Epithelial cell of esophagus (primary cell): ENCODE measurements around the gene MAN1A2.

ENCODE experiments used
- DNase-seq: peaks from one replicate; pipeline ENCODE4 v3.0.0; 2010; ENCODE audit warnings: low read depth
- H3K4me3 ChIP-seq: 2 replicates; pipeline ENCODE4 v1.5.1; 2011; ENCODE audit warnings: mild to moderate bottlenecking, low read length, control low read depth
- CTCF ChIP-seq: IDR thresholded peaks from 2 replicates; pipeline ENCODE4 v1.5.1; 2011; ENCODE audit warnings: low read depth, mild to moderate bottlenecking, low read length, control low read depth, inconsistent platforms; ENCODE audit not compliant: insufficient read depth; ENCODE audit errors: missing control alignments

The MAN1A2 gene

GRCh38 chr1:117564227-117565075 is 197.2 kb downstream of the MAN1A2 start:
- no peak overlapping the region for H3K4me3 ChIP-seq
- no peak for TF ChIP-seq CTCF
- no peak for DNase-seq

GRCh38 chr1:117565076-117565556 is 197.9 kb downstream of the MAN1A2 start:
- no peak for DNase-seq
- H3K4me3 ChIP-seq = no peak overlapping the region
- TF ChIP-seq CTCF = no peak

- H3K4me3 ChIP-seq = no peak overlapping the region
- TF ChIP-seq CTCF = no peak
- no peak for DNase-seq
Observed at GRCh38 chr1:117565745-117566455, 198.7 kb downstream of the MAN1A2 start.

- TF ChIP-seq CTCF = no peak
- H3K4me3 ChIP-seq = no peak overlapping the region
- DNase-seq = no peak
Observed at GRCh38 chr1:117566556-117566955, 199.3 kb downstream of the MAN1A2 start.

GRCh38 chr1:117567435-117567834 is 200.2 kb downstream of the MAN1A2 start:
- no peak for TF ChIP-seq CTCF
- H3K4me3 ChIP-seq = no peak overlapping the region
- no peak for DNase-seq

GRCh38 chr1:117567976-117568375 is 200.7 kb downstream of the MAN1A2 start:
- DNase-seq = no peak
- no peak for TF ChIP-seq CTCF

More at GRCh38 chr1:117567976-117568375, 200.7 kb downstream of the MAN1A2 start:
- no peak overlapping the region for H3K4me3 ChIP-seq
